ENCODE measurements around the gene SRXN1.

DNA sequence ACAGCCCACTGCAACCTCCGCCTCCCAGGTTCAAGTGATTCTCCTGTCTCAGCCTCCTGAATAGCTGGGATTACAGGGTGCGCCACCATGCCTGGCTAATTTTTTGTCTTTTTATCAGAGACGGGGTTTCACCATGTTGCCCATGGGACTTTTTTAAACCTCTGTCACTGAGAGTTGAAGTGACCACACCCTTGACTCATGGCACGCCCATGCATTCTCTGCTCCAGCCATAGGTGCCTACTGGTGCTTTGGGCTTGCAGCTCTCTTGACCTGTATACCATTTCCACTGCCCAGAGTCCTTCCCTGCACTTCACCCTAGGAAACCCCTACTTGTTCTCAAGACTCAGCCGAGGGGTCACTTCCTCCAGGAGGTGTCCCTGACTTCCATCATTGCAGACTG is 25.0 kb upstream of the SRXN1 start:
- TF ChIP-seq POLR2A (IDR thresholded peaks at IDR 0.05; ENCODE audit: low read length) (no peak), GATA1 (IDR thresholded peaks at IDR 0.05; ENCODE audit: low read depth, low read length) (no peak)

Measured in erythroblast (primary cell).